HG02973 (cell line): ENCODE measurements around the gene C16orf86.
"Not testable (repeated sequence)": the region's sequence is repeated elsewhere in the genome, so short reads cannot be mapped to it uniquely, and the experiment has no call there.

Experiments used
- ATAC-seq: cut with Tn5 transposase; IDR thresholded peaks from one replicate; pipeline ENCODE4 v1.9.1; 2021; ENCODE audit warnings: moderate library complexity; ENCODE audit not compliant: unreplicated experiment

The C16orf86 gene

DNA sequence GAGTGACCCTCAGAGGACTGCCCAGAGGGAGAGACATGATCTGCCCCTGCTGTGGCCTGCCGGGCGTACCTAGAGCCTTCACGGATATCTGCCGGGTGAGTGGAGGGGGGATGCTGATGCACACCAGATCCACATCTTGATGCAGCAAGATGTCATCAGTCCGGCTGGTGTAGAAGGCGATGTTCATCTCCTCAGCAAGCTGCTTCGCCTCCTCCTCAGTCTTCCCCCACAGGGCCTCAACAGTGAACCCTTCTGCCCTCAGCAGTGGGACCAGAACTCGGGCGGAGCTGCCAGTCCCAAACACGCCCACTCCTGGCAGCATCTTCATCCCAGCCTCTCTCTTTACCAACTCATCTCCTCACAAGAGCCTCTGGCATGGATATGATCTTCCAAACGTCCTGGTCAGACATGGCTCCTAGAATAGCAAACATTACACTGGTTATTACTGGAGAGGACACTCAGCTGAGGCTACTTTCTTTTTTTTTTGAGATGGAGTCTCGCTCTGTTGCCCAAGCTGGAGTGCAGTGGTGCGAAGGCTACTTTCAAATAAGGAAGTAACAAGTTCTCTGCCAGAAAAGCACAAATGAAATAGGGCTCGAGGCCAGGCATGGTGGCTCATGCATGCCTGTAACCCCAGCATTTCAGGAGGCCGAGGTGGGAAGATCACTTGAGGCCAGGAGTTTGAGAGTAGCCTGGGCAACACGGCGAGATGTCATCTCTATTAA is 18.9 kb downstream of the C16orf86 start:
- no peak for ATAC-seq

GRCh38 chr16:67693517-67694285 is 27.1 kb downstream of the C16orf86 start:
- not testable (repeated sequence) for ATAC-seq

DNA sequence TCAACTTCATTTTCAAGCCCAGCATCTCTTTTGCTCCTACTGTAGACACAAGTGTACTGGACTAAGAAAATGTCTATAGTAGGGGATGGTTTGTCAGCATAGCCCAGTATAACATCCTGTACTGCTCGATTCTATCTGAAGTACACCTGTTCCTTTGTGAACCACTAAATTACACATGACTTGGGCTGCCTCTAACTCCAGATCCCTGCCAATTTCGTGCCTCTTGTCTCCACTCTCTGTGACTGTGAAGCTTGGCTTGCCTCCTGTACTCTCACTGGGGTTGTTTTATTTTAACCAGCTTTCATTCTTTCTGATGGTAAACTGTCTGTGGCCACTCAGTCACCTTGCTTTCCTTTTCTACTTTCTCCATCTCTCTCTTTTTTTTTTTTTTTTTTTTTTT is 28.0 kb downstream of the C16orf86 start:
- no peak for ATAC-seq

DNA sequence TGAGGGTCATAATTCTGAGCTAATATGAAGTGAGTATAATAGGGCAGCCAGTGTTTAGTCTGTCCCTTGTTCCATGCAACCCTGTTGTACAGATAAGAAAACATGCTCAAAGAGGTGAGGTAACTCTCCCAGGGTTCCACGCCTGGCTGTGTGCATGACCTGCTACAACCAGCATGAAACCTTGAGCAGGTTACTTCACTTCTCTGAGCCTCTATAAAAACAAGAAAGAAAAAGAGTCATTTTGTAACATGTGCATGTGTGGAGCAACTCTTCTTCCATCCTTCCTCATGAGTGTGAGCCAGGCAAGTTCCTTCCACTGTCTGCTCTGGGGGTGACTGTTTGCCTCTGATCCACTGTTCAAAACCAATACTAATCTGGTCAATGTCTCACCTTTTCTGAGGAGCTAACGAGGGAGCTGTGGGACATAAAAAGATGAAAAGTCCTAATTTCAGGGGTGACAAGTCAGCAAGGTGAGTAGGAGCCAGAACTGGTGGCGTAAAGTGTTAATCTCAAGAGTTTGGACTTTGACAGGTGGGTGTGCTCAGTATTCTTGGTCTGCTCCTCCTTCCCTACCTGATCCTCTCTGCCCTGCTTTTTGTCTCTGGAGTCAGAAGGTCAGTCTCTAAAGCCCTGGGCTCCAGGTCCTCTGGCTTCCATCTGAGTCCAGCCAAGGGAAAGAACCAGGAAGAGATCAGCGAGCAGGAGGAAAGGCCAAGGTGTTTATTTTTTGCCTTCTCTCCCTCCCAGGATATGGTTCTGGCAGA is 31.0 kb downstream of the C16orf86 start:
- ATAC-seq = no peak

GRCh38 chr16:67699265-67699664 is 32.7 kb downstream of the C16orf86 start:
- ATAC-seq = no peak

DNA sequence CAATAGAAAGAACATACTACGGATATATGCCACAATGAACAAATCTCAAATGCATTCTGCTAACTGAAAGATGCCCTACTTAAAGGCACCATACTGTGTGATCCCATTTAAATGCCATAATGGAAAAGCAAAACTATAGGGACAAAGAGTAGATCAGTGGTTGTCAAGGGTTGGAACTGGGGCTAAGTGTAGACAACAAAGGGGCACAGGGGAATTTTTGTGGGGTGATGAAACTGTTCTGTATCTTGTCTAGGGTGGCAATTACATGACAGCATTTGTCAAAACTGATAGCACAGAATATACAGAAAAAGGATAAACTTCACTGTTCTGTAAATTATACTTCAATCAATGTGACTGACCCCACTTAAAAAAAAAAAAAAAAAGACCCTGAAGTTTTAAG is 34.8 kb downstream of the C16orf86 start:
- ATAC-seq = no peak

GRCh38 chr16:67702130-67702529 is 35.5 kb downstream of the C16orf86 start:
- ATAC-seq = no peak

GRCh38 chr16:67703626-67704025 is 37.0 kb downstream of the C16orf86 start:
- ATAC-seq = no peak

DNA sequence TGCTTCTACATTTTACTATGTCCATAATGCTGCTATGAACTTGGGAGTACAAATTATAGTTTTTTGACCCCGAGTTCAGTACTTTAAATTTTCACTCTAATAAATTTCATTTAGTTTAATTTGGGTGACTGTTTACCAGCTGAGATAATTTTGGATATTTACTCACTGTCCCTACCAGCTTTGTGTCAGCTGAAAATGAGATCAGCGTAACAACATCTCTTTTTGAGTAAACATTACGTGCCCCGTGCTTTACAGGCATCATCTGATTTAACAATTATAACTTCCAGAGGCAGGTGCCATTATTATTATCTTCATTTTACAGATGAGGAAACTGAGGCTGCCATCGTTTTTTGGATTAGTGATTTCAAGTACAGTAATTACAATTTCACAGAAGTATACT is 37.5 kb downstream of the C16orf86 start:
- no peak for ATAC-seq

DNA sequence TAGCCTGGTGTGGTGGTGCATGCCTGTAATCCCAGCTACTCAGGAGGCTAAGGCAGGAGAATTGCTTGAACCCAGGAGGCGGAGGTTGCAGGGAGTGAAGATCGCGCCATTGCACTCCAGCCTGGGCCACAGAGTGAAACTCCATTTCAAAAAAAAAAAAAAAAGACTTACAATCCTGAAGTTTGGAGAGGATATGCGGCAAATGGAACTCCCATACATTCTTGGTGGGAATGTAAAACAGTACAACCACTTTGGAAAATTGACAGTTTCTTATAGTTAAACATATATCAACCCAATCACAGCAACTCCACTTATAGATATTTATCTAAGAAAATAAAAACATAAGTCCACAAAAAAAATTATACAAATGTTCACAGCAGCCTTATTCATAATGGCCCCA is 40.6 kb downstream of the C16orf86 start:
- ATAC-seq = no peak

GRCh38 chr16:67707790-67708189 is 41.2 kb downstream of the C16orf86 start:
- no peak for ATAC-seq

GRCh38 chr16:67708368-67708771 is 41.8 kb downstream of the C16orf86 start:
- no peak for ATAC-seq

DNA sequence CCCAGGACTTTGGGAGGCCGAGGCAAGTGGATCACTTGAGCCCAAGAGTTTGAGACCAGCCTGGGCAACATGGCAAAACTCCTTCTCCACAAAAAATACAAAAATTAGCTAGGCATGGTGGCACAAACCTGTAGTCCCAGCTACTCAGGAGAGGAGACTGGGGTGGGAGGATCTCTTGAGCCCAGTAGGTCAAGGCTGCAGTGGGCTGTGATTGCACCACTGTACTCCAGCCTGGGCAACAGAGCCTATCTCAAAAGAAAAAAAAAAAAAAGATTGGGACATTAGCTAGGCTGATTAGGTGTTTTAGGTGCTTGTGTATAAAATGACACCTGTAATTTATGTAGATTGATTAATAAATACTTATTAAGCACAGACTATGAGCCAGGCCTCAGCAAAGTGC is 42.4 kb downstream of the C16orf86 start:
- no peak for ATAC-seq

DNA sequence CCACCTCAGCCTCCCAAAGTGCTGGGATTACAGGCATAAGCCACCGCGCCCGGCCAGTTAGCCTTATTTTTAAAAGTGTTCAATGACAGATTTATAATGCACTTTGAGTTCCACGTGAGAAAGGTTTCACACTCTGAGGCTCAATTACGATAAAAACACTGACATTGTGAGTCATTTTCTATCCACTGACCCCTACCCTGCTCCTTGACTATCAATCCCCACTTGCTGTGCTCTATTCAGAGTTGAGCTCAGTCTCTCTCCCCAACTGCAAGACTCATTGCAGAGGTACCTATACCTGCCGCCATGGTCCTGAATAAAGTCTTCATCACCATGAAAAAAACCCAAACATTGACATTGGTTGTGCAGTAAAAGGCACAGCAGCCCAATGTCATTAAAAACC is 44.0 kb downstream of the C16orf86 start:
- ATAC-seq = no peak

DNA sequence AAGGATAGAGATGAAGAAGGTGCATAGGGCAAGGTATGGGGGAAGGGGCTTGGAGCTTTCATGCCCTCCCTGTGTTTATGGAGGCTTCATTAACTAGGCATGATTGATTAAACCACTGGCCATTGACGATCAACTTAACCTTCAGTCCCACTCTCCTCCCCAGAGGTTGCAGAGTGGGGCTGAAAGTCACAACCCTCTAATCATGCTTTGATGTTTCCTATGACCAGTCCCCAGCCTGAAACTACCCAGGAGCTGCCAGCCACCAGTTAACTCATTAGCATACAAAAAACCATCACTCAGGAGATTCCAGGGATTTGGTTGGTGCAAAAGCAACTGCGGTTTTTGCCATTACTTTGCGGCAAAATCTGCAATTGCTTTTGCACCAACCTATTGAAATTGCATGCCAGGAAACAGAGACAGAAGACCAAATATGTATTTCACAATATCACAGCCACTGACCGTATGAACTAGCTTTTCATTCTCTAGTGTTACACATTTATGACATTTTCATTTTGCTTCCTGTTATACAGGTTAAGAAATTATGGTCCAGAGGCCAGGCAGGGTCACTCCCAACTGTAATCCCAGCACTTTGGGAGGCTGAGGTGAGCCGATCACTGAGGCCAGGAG is 47.1 kb downstream of the C16orf86 start:
- ATAC-seq = no peak

DNA sequence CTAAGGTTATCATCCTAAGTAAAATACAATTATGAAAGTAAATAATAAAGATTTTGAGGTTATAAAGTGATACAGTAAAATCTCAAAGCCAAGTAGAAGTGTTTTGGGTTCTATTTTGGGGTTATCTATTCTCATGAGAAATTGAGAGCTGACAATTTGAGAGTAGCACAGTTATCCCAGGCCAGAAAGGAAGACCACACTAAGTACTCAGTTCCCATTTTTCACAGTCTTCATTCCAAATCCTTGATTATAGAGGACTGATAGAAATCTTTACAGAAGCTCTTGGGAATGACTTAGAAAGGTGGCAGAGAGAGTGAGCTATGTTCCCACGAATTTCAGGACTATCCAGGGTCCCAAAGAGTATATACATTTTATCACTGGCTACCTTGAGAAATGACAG is 47.9 kb downstream of the C16orf86 start:
- ATAC-seq = no peak

DNA sequence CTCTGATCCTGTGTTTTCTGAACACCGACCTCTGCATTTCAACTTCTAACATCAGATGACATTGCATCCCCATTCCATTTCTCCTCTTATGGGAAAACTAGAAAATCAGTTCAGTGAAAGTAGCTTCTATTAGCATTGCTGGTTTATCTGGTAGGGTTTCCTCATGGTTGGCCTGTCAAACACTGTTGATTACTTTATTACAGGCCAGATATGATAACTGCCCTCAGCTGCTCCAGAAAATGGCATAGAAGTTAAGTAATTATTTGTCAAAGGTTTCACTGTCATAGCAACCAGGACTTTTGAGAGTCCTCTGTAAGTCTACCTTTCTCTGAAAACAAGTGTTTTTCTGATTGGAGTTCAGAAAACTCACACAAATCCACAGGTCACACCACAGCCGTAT is 49.5 kb downstream of the C16orf86 start:
- ATAC-seq = no peak
